Parathyroid adenoma (tissue), 2 donors: ENCODE data around the gene TTF2.

ENCODE experiments used
- H2AFZ ChIP-seq: fragments of 300-600 bp; sonication (generic); one replicate; pipeline ENCODE4 v1.7.0; 2017; ENCODE audit warnings: antibody characterized with exemption, mild to moderate bottlenecking
- H3K27ac ChIP-seq: fragments of 300-600 bp; sonication (generic); one replicate; pipeline ENCODE4 v1.7.0; 2017
- H3K27me3 ChIP-seq: fragments of 300-600 bp; sonication (generic); one replicate; pipeline ENCODE4 v1.7.0; 2017; ENCODE audit warnings: low read length; ENCODE audit not compliant: control insufficient read depth, insufficient read depth
- H3K36me3 ChIP-seq: fragments of 300-600 bp; sonication (generic); one replicate; pipeline ENCODE4 v1.7.0; 2017; ENCODE audit warnings: low read length; ENCODE audit not compliant: control insufficient read depth, insufficient read depth
- H3K4me1 ChIP-seq: fragments of 300-600 bp; sonication (generic); one replicate; pipeline ENCODE4 v1.7.0; 2017; ENCODE audit warnings: control low read depth
- H3K4me2 ChIP-seq: fragments of 300-600 bp; sonication (generic); one replicate; pipeline ENCODE4 v1.7.0; 2017; ENCODE audit warnings: low read length
- H3K4me3 ChIP-seq: fragments of 300-600 bp; sonication (generic); one replicate; pipeline ENCODE4 v1.7.0; 2017; ENCODE audit warnings: low read depth, low read length
- H3K79me2 ChIP-seq: fragments of 300-600 bp; sonication (generic); one replicate; pipeline ENCODE4 v1.7.0; 2017; ENCODE audit warnings: control low read depth
- H3K9ac ChIP-seq: fragments of 300-600 bp; sonication (generic); one replicate; pipeline ENCODE4 v1.7.0; 2017; ENCODE audit warnings: mild to moderate bottlenecking
- H3K9me3 ChIP-seq: fragments of 300-600 bp; sonication (generic); one replicate; pipeline ENCODE4 v1.7.0; 2017; ENCODE audit warnings: low read length; ENCODE audit not compliant: control insufficient read depth
- TF ChIP-seq, protein P1 (sequence below): fragments of 300-600 bp; sonication (generic); IDR thresholded peaks from one replicate; pipeline ENCODE4 v1.7.0; 2017; ENCODE audit warnings: antibody characterized with exemption, mild to moderate bottlenecking
- donor health status: primary hyperparathyroidism.

The TTF2 gene

DNA sequence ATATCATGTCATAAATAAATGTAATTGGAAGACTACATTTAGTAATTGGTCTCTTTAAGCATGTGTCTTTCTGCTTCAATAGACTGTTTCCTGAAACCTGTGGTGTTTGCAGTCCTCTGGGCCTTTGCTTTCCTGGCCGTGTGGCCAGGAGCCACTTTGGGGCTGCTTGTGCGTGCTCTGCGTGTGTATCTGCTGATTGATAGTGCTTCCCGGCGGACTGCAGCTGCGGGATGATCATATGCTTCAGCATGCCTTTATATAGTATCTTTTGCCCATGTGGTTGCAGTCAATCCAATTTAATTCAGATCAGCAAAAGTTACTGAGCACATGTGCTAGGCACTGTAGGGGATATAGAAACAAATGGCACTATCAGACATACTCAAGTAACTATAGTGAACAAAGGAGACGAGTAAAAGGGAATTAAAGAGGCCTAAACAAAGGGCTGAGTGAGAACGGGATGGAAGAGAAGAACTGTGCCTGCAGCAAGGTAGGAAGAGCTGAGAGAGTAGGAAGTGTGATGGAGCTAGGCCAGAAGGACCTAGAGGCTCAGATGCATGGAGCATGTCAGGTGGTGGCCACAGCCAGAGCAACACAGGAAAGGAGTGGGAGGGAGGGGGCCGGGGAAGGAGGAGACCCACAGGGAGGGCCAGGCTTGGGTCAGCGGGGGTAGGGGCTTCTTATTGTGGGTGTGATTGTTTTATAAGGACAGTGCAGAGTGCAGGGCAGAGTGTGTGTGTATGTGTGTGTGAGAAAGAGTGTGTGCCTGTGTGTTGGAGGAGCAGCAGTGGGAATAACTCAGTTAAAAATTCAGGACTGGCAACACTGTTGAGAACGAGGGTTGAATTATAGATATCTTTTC is 27.2 kb upstream of the TTF2 start:
- H3K27me3 ChIP-seq = no peaks in the 10 kb centered on the region
- no peak overlapping the region for H3K4me2 ChIP-seq
- no peaks in the 10 kb centered on the region for H3K36me3 ChIP-seq
- H3K4me1 ChIP-seq = no peaks in the 10 kb centered on the region
- no peak overlapping the region for H3K27ac ChIP-seq
- H3K4me3 ChIP-seq = no peak overlapping the region
- H2AFZ ChIP-seq = no peak overlapping the region
- TF ChIP-seq, protein P1, sequence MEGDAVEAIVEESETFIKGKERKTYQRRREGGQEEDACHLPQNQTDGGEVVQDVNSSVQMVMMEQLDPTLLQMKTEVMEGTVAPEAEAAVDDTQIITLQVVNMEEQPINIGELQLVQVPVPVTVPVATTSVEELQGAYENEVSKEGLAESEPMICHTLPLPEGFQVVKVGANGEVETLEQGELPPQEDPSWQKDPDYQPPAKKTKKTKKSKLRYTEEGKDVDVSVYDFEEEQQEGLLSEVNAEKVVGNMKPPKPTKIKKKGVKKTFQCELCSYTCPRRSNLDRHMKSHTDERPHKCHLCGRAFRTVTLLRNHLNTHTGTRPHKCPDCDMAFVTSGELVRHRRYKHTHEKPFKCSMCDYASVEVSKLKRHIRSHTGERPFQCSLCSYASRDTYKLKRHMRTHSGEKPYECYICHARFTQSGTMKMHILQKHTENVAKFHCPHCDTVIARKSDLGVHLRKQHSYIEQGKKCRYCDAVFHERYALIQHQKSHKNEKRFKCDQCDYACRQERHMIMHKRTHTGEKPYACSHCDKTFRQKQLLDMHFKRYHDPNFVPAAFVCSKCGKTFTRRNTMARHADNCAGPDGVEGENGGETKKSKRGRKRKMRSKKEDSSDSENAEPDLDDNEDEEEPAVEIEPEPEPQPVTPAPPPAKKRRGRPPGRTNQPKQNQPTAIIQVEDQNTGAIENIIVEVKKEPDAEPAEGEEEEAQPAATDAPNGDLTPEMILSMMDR = no peak
- H3K9ac ChIP-seq = no peak overlapping the region
- no peaks in the 10 kb centered on the region for H3K79me2 ChIP-seq
- no peaks in the 10 kb centered on the region for H3K9me3 ChIP-seq

DNA sequence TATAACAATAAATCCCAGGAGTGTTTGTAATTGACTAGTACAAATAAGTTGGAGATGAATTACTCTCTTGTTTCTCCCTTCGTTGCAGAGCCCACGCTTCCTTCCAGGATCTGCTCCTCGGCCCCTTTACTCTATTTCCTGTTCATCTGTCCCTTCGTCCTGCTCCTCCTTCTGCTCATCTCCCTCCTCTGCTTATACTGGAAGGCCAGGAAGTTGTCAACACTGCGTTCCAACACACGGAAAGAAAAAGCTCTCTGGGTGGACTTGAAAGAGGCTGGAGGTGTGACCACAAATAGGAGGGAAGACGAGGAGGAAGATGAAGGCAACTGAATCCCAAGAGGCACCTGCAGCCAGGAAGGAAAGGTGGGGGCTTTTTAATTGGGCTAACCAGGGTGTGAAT is 26.4 kb upstream of the TTF2 start:
- Histone ChIP-seq H3K4me2 (no peak overlapping the region), H3K27me3 (no peaks in the 10 kb centered on the region), H3K27ac (no peak overlapping the region), H3K79me2 (no peaks in the 10 kb centered on the region), H3K9me3 (no peaks in the 10 kb centered on the region), H3K4me3 (no peak overlapping the region), H3K4me1 (no peaks in the 10 kb centered on the region), H3K36me3 (no peaks in the 10 kb centered on the region), H3K9ac (no peak overlapping the region), H2AFZ (no peak overlapping the region)
- TF ChIP-seq, protein P1 = no peak

DNA sequence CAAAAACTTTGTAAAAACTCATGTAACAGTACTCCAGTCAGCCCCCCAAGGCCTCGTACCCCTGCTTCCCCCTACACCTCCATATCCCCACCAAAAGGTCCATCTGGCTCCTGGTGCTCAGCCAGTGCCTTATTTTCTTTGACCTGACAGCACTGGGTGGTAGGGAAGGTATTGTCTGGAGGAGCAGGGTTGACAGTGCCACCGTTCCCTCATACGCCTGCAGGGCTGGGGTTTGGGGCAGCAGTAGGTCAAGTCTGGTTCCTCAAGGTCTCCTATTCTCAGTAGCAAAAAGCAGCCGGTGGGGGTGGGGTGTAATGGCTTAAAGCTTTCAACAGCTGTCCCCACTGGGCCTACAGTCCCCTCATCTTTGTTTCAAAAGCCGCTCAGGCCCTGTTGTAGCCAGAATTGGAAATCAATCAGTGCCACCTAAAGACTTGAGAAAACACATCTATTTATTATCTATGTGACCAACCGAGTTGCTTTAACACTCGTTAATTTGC is 25.3 kb upstream of the TTF2 start:
- TF ChIP-seq, protein P1 = no peak
- Histone ChIP-seq H2AFZ (no peak overlapping the region), H3K27ac (no peak overlapping the region), H3K4me1 (no peaks in the 10 kb centered on the region), H3K36me3 (no peaks in the 10 kb centered on the region), H3K4me2 (no peak overlapping the region), H3K79me2 (no peaks in the 10 kb centered on the region), H3K9ac (no peak overlapping the region), H3K4me3 (no peak overlapping the region), H3K27me3 (no peaks in the 10 kb centered on the region), H3K9me3 (no peaks in the 10 kb centered on the region)

DNA sequence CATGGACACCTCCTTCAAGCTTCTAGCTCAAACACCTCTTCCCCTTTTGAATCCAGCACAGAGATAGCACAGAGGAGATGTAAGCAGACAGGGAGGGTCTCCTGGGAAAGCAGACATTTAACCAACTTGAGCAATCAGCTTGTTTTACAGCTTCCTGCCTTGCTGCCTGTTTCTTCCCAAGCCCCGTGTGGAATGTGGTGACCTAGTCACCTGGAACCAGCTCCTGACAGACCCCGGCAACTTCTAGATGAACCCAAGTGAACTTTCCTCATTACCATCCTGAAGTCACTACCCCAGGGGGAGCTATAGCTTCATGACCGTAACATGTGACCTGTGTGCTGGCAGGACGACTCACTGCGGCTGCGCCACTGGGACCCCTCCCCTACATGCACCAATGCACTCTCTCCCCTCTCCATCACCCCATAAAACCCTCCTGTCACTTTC is 24.1 kb upstream of the TTF2 start:
- Histone ChIP-seq H3K4me3 (no peak overlapping the region), H3K4me2 (no peak overlapping the region), H3K27ac (no peak overlapping the region), H3K9ac (no peak overlapping the region), H3K79me2 (no peaks in the 10 kb centered on the region), H3K36me3 (no peaks in the 10 kb centered on the region), H3K27me3 (no peaks in the 10 kb centered on the region), H3K4me1 (no peaks in the 10 kb centered on the region), H3K9me3 (no peaks in the 10 kb centered on the region), H2AFZ (no peak overlapping the region)
- TF ChIP-seq, protein P1 = no peak
